HFF-Myc (cell line): ENCODE results near the gene CLCN7.

Experiments used
- DNase-seq: peaks from one replicate; pipeline ENCODE4 v3.0.0-alpha.2; 2011; ENCODE audit warnings: low read depth; ENCODE audit errors: extremely low read depth
- H3K4me3 ChIP-seq: replicated peaks from 2 replicates; pipeline ENCODE4 v1.5.1; 2011; ENCODE audit warnings: low read depth, mild to moderate bottlenecking, control low read depth, low read length
- TF ChIP-seq, protein P1 (sequence below): IDR thresholded peaks from 2 replicates; pipeline ENCODE4 v1.5.1; 2012; ENCODE audit warnings: mild to moderate bottlenecking, low read depth, low read length, control low read depth; ENCODE audit errors: missing control alignments

The CLCN7 gene

GRCh38 chr16:1502092-1503004, 27.5 kb upstream of the CLCN7 start:
- TF ChIP-seq, protein P1, sequence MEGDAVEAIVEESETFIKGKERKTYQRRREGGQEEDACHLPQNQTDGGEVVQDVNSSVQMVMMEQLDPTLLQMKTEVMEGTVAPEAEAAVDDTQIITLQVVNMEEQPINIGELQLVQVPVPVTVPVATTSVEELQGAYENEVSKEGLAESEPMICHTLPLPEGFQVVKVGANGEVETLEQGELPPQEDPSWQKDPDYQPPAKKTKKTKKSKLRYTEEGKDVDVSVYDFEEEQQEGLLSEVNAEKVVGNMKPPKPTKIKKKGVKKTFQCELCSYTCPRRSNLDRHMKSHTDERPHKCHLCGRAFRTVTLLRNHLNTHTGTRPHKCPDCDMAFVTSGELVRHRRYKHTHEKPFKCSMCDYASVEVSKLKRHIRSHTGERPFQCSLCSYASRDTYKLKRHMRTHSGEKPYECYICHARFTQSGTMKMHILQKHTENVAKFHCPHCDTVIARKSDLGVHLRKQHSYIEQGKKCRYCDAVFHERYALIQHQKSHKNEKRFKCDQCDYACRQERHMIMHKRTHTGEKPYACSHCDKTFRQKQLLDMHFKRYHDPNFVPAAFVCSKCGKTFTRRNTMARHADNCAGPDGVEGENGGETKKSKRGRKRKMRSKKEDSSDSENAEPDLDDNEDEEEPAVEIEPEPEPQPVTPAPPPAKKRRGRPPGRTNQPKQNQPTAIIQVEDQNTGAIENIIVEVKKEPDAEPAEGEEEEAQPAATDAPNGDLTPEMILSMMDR, result no peak
- no peak for DNase-seq
- no peak overlapping the region for H3K4me3 ChIP-seq

DNA sequence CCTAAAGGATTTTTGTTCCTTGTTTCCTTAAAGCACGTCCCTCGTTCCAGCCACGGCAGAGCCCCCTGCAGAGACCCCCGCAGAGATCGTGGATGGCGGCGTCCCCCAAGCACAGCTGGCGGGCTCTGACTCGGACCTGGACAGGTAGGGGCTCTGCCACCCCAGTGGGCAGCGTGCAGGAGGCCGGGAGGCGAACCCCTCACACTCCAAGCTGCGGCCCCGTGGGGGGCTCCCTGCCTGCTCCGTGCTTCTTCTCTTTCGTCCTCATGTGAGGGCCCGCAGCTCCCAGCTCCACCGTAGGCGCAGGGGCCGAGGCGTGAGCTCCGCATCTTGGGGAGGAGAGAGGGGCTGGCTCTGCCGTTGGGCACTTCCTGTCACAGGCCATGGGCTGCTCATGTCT, 26.8 kb upstream of the CLCN7 start:
- no peak for DNase-seq
- TF ChIP-seq, protein P1, result no peak
- H3K4me3 ChIP-seq, result no peak overlapping the region

- no peak overlapping the region for H3K4me3 ChIP-seq
- TF ChIP-seq, protein P1, result no peak
- DNase-seq, result no peak
These were observed 25.8 kb upstream of the CLCN7 start for GRCh38 chr16:1500465-1501150.

DNA sequence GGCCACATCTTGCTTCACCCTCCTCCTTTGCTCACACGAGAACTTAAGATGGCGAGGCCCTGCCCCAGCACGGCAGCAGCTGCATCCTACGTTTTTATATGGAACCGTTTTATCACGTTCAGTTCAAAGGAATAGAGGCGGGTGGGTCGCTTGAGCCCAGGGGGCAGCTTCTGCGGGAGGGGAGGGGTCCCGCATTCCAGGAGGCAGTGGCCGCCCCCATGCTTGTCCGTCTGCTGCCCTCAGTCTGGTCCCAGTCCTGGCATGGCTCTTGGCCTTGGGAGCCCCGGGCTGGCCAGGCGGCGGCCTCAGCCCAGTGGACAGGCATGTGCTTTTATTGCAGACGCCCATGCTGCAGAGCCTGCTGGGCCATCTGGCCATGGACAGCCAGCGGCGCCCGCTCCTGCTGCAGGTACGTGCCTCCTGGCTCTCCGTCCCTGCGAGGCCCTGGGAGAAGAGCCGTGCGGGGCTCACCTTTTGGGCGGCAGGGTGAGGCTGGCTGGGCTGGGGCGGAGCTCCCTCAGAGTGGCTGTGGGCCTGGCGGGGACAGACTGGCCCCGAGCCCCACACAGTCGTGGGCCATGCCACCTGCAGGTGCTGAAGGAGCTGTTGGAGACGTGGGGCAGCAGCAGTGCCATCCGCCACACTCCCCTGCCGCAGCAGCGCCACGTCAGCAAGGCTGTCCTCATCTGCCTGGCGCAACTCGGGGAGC, 25.1 kb upstream of the CLCN7 start:
- DNase-seq, result no peak
- H3K4me3 ChIP-seq, result no peak overlapping the region
- TF ChIP-seq, protein P1, result no peak

GRCh38 chr16:1498899-1499676, 24.3 kb upstream of the CLCN7 start:
- DNase-seq, result no peak
- H3K4me3 ChIP-seq, result no peak overlapping the region

More at GRCh38 chr16:1498899-1499676, 24.3 kb upstream of the CLCN7 start:
- TF ChIP-seq, protein P1, result no peak
